Amniotic epithelial cell (primary cell): ENCODE data around the gene PIGM.

ENCODE experiments used
- DNase-seq: peaks from one replicate; pipeline ENCODE4 v3.0.0-alpha.2; 2010; ENCODE audit warnings: low read depth

PIGM gene

DNA sequence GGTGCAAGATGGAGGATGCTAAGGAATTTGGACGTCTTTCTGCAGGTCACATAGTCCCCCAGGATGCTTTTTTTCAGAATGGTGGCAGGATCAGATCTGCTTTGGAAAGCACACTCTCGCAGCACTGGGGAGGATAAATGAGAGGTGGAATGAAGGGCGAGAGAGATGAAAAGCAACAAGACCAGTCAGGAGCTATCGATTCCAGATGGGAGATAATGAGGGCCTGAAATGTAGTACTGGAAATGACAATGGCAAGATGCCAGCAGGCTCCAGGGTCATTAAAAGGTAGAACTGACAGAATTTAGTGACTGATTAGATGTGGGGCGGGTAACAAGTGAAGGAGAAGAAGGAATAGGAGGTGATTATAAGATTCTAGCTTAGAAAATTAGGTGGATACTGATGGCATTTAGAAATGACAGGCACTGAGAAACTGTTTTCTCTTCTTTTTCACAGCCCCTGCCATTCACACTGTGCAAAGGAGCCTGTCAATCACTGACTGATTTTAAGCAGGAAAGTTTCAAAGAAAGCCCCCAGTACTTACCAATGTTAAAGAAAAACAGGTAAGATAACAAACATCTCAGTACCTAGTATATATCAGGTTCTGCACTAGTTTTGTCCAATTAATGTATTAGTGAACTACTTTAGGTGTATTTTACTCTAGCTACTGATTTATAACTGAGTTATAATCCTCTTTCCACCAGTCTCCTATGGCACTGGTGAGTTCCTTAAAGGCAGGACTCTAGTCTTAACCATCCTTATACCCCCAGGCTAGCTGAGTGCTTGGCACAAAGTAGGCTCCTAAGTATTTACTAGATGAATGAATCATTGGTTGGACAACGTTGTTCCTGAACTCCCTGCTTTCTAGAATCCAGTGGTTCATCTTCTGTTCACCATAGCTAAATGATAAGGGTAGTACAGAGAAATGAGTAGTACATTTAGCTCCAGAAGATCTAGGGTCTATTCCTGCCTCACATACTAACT is 9.2 kb downstream of the PIGM start:
- no peak for DNase-seq

DNA sequence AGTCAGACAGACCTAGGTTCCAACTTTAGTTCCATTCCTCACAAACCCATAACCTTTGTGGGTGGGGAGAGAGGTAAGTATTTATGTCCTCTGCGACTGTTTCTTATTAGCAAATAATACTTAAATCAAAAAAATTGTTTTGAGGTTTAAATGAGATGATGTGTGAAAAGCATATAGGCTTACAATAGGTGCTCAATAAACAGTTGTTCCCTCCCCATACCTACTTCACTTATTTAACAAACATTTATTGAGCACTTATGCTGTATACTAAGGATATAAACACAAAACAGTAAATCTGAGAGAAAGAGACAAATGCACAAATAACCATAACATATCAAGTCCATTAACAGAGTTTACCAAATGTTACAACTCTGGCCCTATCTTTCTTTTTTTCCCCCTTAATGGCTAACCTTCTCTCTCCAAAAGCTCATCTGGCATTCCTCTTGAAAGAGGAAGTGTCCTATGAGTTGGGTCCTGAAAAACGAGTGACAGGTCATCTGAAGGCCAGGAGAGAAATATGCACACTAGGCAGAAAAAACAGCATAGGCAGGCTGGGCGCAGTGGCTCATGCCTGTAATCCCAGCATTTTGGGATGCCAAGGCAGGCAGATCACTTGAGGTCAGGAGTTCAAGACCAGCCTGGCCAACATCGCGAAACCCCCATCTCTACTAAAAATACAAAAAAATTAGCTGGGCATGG is 10.3 kb downstream of the PIGM start:
- DNase-seq: no peak

DNA sequence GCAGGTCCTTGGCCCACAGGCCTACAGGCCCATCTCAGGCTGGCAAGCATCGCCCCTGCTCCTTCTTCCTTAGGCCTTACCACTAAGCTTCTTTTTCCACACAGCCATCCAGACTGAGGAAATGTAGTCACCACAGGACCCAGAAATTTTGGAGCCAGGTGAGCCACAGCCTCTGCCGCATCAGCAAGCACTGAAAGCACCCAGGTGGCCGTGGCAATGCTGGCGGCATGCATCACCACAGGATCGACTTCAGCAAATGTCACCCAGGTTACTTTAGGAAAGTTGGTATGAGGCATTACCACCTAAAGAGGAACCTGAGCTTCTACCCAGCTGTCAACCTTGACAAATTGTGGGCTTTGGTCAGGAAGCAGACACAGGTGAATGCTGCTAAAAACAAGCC is 11.6 kb downstream of the PIGM start:
- no peak for DNase-seq

DNA sequence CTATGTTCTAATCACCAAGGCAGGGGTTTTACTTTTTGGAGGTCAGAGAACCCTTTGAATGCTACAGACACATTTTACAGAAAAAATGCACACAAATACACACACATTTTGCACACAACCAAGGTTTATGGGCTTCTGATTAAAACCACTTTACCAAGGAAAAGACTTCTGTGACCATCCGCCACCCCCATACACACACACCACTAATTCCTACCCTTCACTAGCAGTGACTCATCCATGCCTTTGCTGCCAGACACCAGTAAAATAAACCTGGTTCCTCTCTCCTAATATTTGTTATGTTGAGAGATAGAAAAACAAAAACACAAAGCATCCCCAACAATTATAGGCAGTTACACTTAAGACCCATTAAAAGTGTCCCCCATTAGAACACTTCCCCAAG is 12.9 kb downstream of the PIGM start:
- peak; percentile 61 for DNase-seq

DNA sequence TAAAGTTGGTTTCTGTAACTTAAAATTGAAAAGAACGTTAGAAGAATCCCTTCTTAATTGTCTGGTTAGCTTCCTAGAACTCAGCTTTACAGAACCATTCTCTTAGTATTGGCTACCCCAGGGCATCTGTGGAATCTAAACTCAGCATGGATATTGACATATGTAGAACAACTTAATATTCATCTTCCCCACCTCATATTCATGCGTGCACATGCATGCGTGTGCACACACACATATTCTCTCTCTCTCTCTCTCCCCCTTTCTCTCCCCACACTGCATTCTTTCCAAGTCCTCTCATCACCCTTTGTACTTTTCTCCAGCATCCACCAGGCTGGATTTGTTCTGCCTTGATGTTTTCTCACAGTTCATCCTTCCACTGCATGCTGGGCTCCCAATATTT is 13.4 kb downstream of the PIGM start:
- no peak for DNase-seq

DNA sequence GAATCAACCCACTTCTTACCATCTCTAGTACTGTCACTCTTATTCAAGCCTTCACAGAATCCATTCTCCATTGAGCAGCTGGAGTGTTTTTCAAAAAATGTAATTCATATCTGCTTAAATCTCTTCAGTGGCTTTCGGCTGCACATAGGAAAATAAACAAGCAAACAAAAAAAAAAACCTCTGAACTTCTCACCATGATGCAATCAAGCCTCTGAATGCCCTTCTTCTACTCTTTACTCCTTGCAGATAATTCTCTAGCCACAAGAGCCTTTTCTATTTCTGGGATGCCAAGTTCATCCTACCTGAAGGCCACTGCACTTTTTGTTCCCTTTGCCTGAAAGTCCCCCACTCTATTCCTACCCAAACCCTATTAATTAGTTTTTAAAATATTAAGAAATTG is 14.2 kb downstream of the PIGM start:
- DNase-seq: no peak

DNA sequence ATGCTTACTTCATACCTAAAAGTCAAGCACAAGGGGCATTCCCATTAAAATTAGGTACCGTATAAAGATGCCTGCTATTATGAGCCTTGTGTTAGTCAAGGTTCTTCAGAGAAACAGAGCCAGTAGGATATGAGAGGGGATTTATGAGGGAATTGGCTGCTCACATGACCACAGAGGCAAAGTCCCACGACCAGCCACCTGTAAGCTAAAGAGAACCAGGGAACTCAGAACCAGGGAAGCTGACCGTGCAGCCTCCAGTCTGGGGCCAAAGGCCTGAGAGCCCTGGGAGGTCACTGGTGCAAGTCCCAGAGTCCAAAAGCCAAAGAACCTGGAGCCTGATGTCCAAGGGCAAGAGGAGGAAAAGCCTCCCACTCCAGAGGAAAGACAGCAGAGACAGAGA is 20.0 kb downstream of the PIGM start:
- no peak for DNase-seq

DNA sequence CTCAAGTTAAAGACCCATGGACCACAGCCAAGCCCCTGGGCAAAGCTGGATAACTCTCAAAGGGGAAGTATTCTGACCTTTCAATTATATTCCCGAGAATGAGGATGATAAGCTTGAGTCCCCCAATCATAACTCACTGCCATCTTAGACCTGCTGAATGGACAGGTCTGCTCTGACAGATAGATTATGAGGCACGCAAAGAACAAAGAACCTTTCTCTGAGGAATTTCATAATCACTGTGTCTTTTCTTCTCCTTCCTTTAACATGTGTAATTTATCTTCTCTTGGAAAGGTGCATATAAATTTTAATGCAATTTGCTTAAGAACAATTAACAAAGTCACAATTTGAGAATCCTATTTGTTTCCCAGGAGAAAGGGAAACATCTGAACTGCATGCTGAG is 22.0 kb downstream of the PIGM start:
- no peak for DNase-seq

DNA sequence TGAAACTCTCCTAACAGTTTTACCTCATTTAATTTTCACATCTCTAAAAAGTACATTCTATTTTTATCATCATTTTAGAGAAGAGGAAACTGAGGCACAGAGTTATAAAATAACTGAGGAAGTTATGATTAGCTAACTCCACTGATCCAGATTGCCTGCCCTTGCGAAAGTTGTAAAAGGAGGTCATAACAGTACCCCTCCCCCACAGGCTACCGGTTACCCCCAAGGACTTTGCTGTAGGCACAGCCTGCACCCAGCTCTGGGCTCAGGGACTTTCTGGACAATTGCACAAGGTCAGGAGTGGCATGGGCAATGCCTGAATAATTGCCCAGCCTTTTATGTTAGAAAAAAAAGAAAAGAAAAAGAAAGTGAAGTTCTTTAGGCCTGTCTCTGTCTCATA is 22.7 kb downstream of the PIGM start:
- no peak for DNase-seq

DNA sequence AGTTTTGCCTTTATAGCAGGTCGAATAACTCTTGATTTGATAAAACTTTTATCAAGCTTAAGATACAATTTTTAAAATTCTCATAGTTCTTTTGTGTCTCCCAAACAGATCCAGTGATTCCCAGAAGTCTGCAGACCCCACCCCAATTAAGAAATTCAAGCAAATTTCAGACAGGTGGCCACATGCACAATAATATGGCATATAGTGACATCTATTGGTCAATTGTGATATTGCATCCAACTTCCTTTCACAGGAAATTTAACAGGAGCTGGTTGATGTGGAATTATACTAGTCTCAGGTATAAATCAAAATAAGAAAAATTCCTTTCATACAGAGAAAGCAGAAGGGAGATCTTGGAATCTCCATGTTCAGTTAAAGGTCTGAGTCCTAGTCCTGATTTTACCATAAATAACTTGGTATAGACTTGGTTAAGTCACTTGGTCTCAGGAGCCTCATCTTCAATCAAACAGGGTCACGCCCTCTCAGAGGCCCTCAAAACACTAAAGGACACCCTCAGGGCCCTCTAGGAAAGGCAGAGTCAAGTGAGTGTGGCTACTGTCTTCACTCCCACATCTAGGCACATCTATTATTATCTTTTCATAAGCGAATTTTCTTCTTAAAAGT is 24.1 kb downstream of the PIGM start:
- DNase-seq: peak; percentile 23

DNA sequence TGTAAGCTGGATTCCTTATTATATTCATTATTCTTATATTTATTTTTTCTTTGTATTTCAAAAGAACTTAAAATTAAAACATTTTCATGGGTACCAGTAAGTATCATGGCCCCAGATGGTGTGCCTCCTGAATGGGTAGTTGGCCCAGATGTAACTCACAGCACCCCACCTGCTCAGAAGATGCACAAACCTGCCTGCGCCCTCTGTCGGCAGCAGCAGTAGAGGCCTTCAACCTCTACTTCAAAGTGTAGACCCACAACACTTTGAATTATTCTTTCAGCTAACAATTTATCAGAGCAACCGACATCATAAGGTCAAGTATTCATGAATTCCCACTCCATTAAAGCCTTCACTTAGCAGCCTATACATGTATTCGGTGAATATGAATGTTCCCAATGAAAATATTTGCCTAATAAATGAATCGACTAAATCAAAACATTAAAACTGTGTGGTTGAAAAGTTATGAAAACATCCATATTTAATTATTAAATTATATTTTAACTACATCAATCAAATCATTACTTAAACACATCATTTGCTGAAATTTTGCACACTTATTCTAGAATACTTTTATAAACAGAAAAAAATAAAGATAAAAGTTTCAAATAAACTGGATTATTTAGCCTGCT is 25.4 kb downstream of the PIGM start:
- DNase-seq: peak; percentile 65

DNA sequence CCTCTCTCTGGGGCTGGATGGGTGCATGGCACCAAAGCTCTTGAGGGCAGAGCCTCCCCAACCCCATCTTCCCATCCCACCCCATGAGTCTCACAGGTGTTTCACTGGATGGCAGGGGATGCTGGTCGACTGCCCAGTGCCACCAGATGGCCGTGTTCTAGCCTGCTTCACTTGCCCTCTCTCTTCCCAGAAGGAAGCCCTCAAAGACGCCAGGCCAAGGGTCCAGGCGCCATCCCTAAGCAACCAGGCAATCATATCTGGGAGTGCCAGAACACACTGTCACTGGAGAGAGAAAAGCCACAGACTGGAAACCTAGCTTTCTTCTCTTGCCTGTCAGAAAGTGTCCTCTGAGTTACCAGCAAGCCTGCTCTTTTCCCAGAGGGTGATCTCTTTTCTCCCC is 26.7 kb downstream of the PIGM start:
- DNase-seq: no peak

DNA sequence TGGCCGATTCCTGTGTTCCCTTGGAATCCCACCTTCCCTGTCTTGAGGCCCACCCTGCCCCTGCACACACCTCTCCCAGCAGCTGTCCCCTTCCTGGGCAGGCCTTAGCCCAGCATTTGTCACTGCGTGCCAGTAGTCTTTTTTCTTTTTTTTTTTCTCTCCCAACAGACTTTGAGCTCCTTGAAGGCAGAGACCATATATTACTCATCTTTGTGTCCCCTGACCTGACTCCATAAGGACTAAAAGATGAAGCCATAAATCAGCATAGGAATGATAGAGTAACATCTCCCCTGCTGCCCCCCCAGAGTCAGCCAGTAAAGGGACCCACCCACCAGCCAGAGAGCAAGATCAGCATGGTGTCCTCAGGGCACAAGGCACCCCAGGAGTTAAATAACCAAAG is 27.4 kb downstream of the PIGM start:
- no peak for DNase-seq

DNA sequence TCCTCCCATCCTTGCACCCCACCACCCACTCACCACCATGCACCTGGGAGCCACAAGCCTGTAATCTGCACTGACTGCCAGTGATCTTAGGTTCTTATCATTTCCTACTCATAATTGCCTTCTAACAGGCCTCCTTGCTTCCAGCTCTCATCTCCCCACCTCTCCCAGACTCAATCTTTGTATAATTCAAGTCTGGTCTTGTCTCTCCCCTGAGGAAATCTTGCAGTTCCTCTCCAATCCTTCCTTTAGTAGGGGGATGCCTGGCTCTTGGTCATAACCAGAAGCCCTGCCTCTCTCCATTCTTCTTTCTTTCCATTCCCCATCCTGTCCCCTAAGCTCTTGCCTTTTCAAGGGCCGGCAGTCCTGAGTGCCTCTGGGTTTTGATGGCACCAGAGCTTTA is 27.8 kb downstream of the PIGM start:
- DNase-seq: no peak

DNA sequence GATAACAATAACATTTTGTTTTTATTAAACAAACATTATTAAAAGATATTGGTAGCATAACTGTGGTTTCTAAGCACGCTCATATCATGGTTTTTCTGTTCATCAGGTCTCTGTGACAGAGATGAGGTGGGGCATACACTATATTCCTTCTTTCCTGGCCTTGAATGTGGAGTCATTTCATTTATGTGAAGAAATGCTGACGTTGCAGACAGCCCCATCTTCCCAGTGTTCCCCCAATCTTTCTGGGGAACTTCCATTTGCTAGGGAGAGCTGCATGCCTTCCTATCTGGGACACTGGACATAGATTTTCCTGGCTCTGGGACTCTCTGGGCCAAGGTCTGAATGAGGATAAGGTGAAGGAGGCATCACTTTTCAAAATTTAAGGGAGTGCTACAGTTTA is 30.4 kb downstream of the PIGM start:
- no peak for DNase-seq

DNA sequence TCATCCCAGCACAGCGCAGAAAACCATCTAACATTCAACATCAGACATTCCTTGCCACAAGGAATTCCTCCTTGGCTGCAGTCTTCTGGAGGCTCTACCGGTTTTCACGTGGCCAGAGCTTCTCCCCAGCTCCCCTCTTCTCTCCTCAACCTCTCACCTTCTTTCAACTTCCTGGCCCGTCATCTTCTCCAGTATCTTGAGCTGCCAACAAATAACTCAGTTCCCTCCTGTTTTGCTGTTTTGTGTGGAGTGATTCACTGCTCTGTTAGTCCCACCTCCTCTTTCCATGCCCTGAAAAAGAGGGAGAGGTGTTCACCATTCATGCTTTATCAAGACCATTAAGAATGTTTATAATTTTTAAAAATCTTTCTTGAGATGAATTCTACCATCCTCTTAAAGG is 32.6 kb downstream of the PIGM start:
- peak; percentile 58 for DNase-seq

DNA sequence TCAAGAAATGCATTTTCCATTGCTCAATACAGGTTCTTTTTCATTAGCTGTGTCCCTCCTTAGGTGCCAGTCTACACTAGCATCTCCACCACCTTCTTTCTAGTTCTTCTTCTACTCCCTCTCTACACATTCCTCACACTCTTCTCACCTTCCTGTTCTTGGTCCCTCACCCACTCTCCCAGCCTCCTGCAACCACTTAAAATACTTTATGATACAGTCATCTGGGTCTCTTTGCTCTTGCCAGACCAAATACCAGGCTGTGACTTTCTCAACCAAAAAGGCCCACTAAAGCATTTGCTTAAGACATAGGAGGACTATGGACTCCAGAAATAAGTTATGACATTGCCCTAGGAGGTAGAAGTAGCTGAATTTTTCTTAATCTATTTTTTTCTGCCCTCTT is 35.1 kb downstream of the PIGM start:
- DNase-seq: peak; percentile 88

DNA sequence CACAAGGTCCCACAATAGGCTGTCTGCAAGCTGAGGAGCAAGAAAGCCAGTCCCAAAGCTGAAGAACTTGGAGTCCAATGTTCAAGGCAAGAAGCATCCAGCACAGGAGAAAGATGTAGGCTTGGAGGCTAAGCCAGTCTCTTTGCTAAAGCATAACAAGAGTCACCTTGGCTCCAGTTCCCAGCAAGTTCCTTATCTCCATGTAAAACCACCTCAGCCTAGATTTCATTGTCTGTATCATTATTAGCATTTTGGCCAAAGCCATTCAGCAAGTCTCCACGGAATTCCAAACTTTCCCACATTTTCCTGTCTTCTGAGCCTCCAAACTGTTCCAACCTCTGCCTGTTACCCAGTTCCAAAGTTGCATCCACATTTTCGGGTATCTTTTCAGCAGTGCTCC is 36.9 kb downstream of the PIGM start:
- no peak for DNase-seq

DNA sequence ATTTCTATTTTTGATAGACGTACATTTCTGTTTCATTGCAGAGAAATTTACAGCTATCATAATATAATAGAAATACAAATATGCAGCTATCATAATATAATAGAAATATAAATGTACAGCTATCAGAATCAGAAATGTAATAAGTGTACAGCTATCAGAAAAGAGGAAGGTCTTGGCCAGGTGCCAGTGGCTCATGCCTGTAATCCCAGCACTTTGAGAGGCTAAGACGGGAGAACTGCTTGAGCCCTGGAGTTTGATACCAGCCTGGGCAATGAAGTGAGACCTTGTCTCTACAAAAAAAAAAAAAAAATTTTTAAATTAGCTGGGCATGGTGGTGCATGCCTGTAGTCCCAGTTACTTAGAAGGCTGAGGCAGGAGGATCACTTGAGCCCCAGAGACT is 37.9 kb downstream of the PIGM start:
- no peak for DNase-seq

DNA sequence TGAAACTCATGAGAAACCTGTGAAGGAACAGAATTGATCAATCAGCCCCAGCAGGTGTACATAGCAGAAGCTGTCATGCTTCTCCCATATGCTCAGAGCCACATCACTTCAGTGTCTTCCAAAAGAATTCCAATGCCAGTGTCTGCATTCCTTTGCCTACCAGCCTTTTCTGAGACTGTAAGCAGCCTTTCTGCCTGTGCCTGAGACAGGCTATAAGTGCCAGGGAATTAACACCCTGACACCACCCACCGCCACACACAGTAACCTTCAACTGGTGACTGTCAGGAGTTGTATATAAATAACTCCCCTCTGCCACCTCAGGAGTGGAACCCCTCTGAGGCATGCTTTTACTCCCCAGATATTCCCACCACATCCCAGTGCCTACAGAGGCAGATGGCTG is 39.6 kb downstream of the PIGM start:
- no peak for DNase-seq

DNA sequence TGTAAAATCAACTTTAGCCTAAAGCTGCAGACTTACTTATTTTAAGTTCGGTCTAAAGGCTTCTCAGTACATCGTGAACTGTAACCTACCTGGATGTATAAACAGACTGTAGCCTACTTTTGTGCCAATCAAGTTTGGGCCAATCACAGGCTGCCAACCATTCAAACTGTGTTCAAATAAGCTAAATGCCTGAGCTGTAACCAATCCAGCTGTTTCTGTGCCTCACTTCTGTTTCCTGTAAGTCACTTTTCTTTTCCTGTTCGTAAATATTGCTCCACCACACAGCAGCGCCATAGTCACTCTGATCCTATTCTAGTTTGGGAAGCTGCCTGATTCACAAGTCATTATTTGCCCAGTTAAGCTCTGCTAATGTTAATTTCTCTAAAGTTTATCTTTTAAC is 40.3 kb downstream of the PIGM start:
- peak; percentile 33 for DNase-seq

DNA sequence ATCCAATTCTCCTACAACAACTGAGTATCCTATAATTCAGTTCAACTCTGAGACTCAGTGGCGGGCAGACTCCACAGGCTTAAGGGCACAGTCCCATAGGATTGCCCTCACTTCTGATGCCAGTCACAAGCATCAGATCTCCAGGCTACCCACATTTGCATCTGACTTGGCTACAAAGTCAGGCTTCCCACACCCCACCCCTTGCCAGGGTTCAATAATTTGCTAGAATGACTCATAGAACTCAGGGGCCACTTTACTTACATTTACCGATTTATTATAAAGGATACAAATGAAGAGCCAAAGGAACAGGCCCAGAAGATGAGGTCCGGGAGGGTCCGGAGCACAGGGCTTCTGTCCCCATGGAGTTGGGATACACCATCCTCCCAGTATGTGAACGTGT is 41.8 kb downstream of the PIGM start:
- DNase-seq: no peak

DNA sequence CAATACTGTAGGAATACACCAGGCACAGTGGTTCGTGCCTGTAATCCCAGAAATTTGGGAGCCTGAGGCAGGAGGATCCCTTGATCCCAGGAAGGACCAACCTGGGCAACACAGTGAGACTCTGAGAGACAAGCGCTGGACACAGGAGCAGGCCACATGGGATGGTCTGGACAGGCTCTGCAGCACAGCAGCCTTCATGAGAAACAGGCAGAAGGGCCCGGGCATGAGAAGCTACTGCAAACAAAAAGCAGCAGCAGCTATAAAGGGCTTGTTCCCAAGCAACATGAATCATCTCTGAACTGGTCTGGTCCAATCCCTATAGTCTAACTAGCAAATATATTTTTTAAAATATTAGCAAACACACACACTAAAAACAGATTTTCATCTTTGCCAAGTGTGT is 42.2 kb downstream of the PIGM start:
- no peak for DNase-seq
